Activated CD4-positive, alpha-beta memory T cell treated with anti-CD3 and anti-CD28 coated beads, Interleukin-2, amount 10 ng/mL, durations not matched to agents 7 days and 5 days (primary cell): ENCODE results near the gene LCP2. TPM values are rescaled to one million over a fixed set of nuclear protein-coding genes. Genes with fewer than 3 reads are reported as not detected.

ENCODE experiments used
- CTCF ChIA-PET: fragments of 350-600 bp; sonication (Branson Sonifier 250); formaldehyde crosslinking; loops from one replicate; lab custom pipeline; 2021; ENCODE audit warnings: antibody characterized with exemption, inconsistent platforms; lab: Charles Lee
- POLR2A ChIA-PET: fragments of 350-600 bp; sonication (Branson Sonifier 250); formaldehyde crosslinking; loops from one replicate; lab custom pipeline; 2021; ENCODE audit warnings: antibody characterized with exemption; lab: Charles Lee
- DNase-seq: peaks from one replicate; pipeline ENCODE4 v3.0.0-alpha.2; 2020
- H3K27ac Mint-ChIP-seq: one replicate; pipeline ENCODE4 v1.8.0; 2021; ENCODE audit warnings: mild to moderate bottlenecking, mixed read lengths
- H3K27me3 Mint-ChIP-seq: one replicate; pipeline ENCODE4 v1.8.0; 2021; ENCODE audit warnings: mixed read lengths
- H3K36me3 Mint-ChIP-seq: one replicate; pipeline ENCODE4 v1.8.0; 2021; ENCODE audit warnings: low read depth, mixed read lengths
- H3K4me1 Mint-ChIP-seq: one replicate; pipeline ENCODE4 v1.8.0; 2021; ENCODE audit warnings: mixed read lengths
- H3K4me3 Mint-ChIP-seq: one replicate; pipeline ENCODE4 v1.8.0; 2021; ENCODE audit warnings: mild to moderate bottlenecking, mixed read lengths
- H3K9me3 Mint-ChIP-seq: one replicate; pipeline ENCODE4 v1.8.0; 2021; ENCODE audit warnings: mixed read lengths
- total RNA-seq, 2 experiments: library from RNA; stranded (reverse); gene quantifications; one replicate each; pipeline ENCODE4 v1.2.3, GENCODE V29; 2021

LCP2 gene
- total RNA-seq, 2 experiments from 2014 or later, result 304 to 313 TPM

DNA sequence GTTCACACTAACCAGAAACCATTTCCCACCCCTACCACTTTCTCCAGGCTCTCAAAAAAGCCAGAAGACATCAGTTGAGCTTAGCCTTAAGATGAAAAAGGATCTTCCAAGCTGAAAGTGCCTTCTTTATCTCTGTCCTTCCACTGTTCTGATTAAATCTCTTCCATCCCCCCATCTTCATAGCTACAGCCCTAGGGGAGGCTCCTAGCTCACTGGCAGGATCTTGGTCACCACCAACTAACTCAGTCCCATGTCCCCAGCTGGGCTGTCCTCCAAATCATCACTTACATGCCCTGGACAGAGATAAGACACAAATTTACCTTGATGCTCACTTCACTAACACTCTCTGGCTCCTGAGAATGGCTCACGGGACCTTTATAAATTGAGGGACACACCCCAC lies 14.3 kb downstream of the LCP2 start:
- no peaks in the 10 kb centered on the region for H3K27me3 Mint-ChIP-seq
- no peak for DNase-seq
- CTCF ChIA-PET, result interaction anchor here (1.0 to 2.6 kb wide), 9 partner anchors 9 to 55 kb away, joined by 4 to 23 read pairs (median 5); partner anchors contain the start of gene LCP2
- peaks cover 88% of the 10 kb centered on the region for H3K36me3 Mint-ChIP-seq
- peaks cover 2% of the 10 kb centered on the region for H3K9me3 Mint-ChIP-seq
- H3K4me3 Mint-ChIP-seq, result no peak overlapping the region
- POLR2A ChIA-PET, result interaction anchor here (1.0 to 35.1 kb wide), 7 partner anchors 6 to 55 kb away, joined by 3 to 1149 read pairs (median 8); partner anchors contain the start of gene LCP2
- peak overlapping the region; percentile 97 for H3K27ac Mint-ChIP-seq
- peaks cover 99% of the 10 kb centered on the region for H3K4me1 Mint-ChIP-seq

- CTCF ChIA-PET, result interaction anchor here (1.7 to 15.1 kb wide), 6 partner anchors 12 to 59 kb away, joined by 5 to 371 read pairs (median 44); partner anchors contain the start of gene LCP2
- peaks cover 84% of the 10 kb centered on the region for H3K36me3 Mint-ChIP-seq
- H3K4me3 Mint-ChIP-seq, result peak overlapping the region; percentile 69
- H3K27me3 Mint-ChIP-seq, result no peaks in the 10 kb centered on the region
- DNase-seq, result no peak
- POLR2A ChIA-PET, result interaction anchor here (1.2 to 35.1 kb wide), 9 partner anchors 3 to 58 kb away, joined by 3 to 1149 read pairs (median 11); partner anchors contain the start of gene LCP2
- peak overlapping the region; percentile 97 for H3K27ac Mint-ChIP-seq
- peaks cover under 1% of the 10 kb centered on the region for H3K9me3 Mint-ChIP-seq
- H3K4me1 Mint-ChIP-seq, result peaks cover 97% of the 10 kb centered on the region
Observed at GRCh38 chr5:170280011-170280493, 17.5 kb downstream of the LCP2 start.

DNA sequence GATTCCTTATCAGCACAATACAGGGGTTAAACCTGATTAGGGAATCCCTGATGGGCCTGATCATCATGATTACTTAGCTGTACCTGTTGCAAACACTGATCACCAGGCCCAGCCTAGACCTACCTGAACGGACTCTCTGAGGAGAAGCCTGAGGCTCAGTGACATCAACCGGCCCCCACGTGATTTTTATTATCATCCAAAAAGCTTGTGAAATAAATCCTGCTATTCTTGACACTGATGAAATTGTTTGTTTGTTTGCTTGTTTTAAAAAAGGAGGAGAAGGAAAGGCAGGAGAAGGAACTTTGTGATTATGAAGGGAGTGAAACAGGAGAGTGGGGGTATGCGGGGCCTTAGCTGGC lies 18.1 kb downstream of the LCP2 start:
- ChIA-PET CTCF (interaction anchor here (1.5 to 15.1 kb wide), 8 partner anchors 11 to 59 kb away, joined by 5 to 371 read pairs (median 16); partner anchors contain the start of gene LCP2), POLR2A (interaction anchor here (1.2 to 35.1 kb wide), 9 partner anchors 2 to 59 kb away, joined by 3 to 1149 read pairs (median 11); partner anchors contain the start of gene LCP2)
- Mint-ChIP-seq H3K27me3 (no peaks in the 10 kb centered on the region), H3K27ac (peak overlapping the region; percentile 97), H3K4me3 (peak overlapping the region; percentile 69), H3K4me1 (peaks cover 95% of the 10 kb centered on the region), H3K9me3 (no peaks in the 10 kb centered on the region), H3K36me3 (peaks cover 84% of the 10 kb centered on the region)
- no peak for DNase-seq

- Mint-ChIP-seq H3K4me3 (peak overlapping the region; percentile 69), H3K4me1 (peaks cover 97% of the 10 kb centered on the region), H3K27me3 (no peaks in the 10 kb centered on the region), H3K36me3 (peaks cover 84% of the 10 kb centered on the region), H3K27ac (peak overlapping the region; percentile 97), H3K9me3 (no peaks in the 10 kb centered on the region)
- CTCF ChIA-PET, result interaction anchor here (1.5 to 15.1 kb wide), 8 partner anchors 11 to 60 kb away, joined by 5 to 371 read pairs (median 16); partner anchors contain the start of gene LCP2
- POLR2A ChIA-PET, result interaction anchor here (1.0 to 35.1 kb wide), 10 partner anchors 2 to 60 kb away, joined by 3 to 1149 read pairs (median 8); partner anchors contain the start of gene LCP2
- peak; percentile 94 for DNase-seq
Observed at GRCh38 chr5:170278611-170279458, 18.7 kb downstream of the LCP2 start.

- no peaks in the 10 kb centered on the region for H3K27me3 Mint-ChIP-seq
- peak overlapping the region; percentile 66 for H3K4me3 Mint-ChIP-seq
- H3K36me3 Mint-ChIP-seq, result peaks cover 83% of the 10 kb centered on the region
- ChIA-PET CTCF (interaction anchor here (1.5 to 15.1 kb wide), 7 partner anchors 10 to 61 kb away, joined by 5 to 371 read pairs (median 25); partner anchors contain the start of gene LCP2), POLR2A (interaction anchor here (1.0 to 35.1 kb wide), 6 partner anchors 1 to 55 kb away, joined by 3 to 1149 read pairs (median 176); partner anchors contain the start of gene LCP2)
- peak overlapping the region; percentile 93 for H3K27ac Mint-ChIP-seq
- no peaks in the 10 kb centered on the region for H3K9me3 Mint-ChIP-seq
- H3K4me1 Mint-ChIP-seq, result peaks cover 95% of the 10 kb centered on the region
- no peak for DNase-seq
Observed at GRCh38 chr5:170277867-170278281, 19.7 kb downstream of the LCP2 start.

DNA sequence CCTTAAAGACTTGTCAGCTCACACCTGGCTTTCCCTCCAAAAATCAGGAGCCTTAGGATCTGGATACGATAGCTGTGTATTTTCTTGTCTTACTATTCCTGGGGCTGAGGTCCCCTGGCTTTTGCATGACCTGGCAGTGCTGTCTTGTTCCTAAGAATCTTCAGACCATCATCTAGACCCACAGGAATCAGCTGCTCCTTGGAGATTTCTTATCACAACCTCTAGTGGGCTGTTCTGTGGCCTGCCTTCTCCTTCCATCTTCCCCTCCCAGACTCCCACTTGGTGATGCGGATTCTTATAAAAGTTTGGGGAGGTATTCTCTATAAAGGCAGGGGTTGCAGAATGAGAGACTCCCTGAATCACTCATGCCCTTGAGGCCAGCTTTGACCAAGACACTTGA lies 21.4 kb downstream of the LCP2 start:
- peak overlapping the region; percentile 93 for H3K27ac Mint-ChIP-seq
- no peaks in the 10 kb centered on the region for H3K27me3 Mint-ChIP-seq
- ChIA-PET CTCF (interaction anchor here (0.6 to 15.1 kb wide), 8 partner anchors 8 to 145 kb away, joined by 3 to 371 read pairs (median 34); partner anchors contain the start of gene LCP2), POLR2A (interaction anchor here (2.9 to 35.1 kb wide), 6 partner anchors 1 to 63 kb away, joined by 11 to 1149 read pairs (median 176); partner anchors contain the start of gene LCP2)
- no peaks in the 10 kb centered on the region for H3K9me3 Mint-ChIP-seq
- peaks cover 82% of the 10 kb centered on the region for H3K36me3 Mint-ChIP-seq
- peaks cover 94% of the 10 kb centered on the region for H3K4me1 Mint-ChIP-seq
- peak overlapping the region; percentile 64 for H3K4me3 Mint-ChIP-seq
- DNase-seq, result no peak

DNA sequence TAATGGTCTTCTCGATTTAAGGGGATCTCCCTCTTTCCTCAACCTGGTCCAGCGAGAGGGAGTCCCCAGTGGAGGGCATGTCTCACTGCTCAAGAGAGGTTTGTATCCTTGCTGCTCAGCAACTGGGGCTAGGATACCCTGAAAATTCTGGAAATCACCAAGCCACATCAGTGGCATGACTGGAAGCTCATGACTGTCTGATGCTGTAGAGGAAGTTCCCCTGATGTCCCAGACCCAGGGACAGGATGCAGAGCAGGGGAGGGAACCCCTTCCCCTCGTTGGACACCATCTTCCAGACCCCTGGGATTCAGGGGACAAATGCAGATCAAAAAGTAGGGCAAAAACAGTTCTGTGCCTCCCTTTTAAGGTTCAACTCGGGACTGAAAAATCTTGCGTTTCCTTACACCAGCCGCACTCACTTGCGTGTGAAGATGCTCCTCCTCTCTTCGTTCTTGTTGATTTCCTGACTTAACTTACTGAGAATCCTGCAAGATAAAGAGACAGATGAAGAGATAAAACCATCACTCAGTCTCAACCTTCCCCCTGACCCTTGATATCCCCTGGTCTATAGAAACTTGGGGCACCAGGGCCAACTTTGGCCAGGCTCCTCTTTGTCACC lies 22.1 kb downstream of the LCP2 start:
- Mint-ChIP-seq H3K27me3 (no peaks in the 10 kb centered on the region), H3K36me3 (peaks cover 84% of the 10 kb centered on the region), H3K4me1 (peaks cover 94% of the 10 kb centered on the region), H3K9me3 (no peaks in the 10 kb centered on the region), H3K27ac (peak overlapping the region; percentile 93), H3K4me3 (peak overlapping the region; percentile 64)
- CTCF ChIA-PET, result interaction anchor here (0.8 to 15.1 kb wide), 9 partner anchors 7 to 146 kb away, joined by 3 to 371 read pairs (median 11); partner anchors contain the start of gene LCP2
- DNase-seq, result peak; percentile 39
- POLR2A ChIA-PET, result interaction anchor here (0.7 to 35.1 kb wide), 7 partner anchors 2 to 64 kb away, joined by 3 to 1149 read pairs (median 62); partner anchors contain the start of gene LCP2

DNA sequence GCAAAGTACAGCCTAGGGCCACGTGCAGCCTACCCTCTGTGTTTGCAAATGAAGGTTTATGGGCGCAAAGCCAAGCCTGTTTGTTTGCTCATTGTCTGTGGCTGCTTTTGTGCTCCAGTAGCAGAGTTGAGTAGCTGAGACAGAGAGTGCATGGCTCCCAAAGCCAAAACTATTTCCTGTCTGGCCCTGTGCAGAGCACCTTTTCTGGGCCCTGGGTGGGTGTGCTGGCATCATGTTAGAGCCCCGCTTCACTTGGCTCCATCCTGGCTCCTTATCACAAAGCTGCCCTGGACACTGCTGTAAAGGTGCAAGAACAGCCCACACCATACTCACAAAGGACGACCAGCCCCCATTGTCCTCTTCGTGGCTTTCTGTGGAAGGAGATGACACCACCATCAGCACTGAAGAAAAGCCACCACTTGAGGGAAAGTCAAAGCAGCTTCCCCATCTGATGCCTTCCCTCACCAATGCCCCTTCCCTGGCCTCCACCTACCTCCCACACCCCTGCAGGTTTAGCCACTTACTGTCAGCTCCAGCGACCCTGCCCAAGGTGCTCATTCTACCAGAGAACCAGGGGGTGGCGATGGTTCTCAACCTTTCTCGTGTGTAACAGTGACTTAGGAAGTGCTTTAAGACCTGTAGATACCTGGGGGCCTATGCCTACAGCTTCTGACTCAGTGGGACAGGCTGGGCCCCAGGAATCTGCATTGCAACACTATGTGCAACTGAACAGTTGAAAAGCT lies 23.4 kb downstream of the LCP2 start:
- H3K9me3 Mint-ChIP-seq, result no peaks in the 10 kb centered on the region
- H3K36me3 Mint-ChIP-seq, result peaks cover 84% of the 10 kb centered on the region
- CTCF ChIA-PET, result interaction anchor here (1.1 to 15.1 kb wide), 12 partner anchors 8 to 147 kb away, joined by 3 to 371 read pairs (median 10); partner anchors contain the start of gene LCP2
- peaks cover 93% of the 10 kb centered on the region for H3K4me1 Mint-ChIP-seq
- POLR2A ChIA-PET, result interaction anchor here (1.0 to 35.1 kb wide), 8 partner anchors 3 to 691 kb away, joined by 3 to 1149 read pairs (median 44); partner anchors contain the start of genes LCP2 and SPDL1
- H3K4me3 Mint-ChIP-seq, result peak overlapping the region; percentile 61
- DNase-seq, result peak; percentile 68
- peak overlapping the region; percentile 93 for H3K27ac Mint-ChIP-seq
- H3K27me3 Mint-ChIP-seq, result no peaks in the 10 kb centered on the region

DNA sequence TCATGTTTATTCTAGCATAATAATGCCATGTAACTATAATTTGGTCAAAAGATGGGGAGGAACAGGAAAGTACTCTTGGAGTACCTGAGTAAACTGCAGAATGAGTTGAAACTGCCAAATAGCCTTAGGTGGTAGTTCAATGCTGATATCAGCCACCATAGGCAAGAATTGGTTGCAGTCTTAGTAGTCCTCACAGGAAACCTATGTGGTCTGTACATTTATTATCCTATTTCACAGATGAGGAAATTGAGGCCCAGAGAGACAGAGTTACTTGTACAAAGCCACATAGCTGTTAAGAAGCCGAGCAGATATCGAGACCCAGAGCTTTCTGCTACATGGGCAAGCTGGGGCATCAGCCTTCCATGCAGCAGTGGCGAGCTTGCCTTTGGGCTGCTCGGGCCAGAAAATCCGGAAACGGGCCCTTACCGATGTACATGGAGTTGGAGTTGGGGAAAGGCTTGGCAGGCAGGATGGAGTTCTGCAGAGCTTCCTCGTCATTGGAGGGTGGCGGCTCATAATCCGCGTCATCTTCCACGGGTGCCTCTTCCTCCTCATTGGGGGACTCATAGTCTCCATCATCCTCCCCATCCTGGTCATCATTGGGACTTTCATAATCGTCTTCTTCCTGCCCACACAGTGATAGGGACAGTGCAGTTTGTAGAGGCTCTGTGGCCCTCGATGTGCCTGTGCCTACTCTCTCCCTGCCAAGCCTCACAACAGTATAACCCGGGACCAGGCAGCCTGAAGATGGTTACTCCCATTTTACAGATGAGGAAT lies 27.1 kb downstream of the LCP2 start:
- CTCF ChIA-PET, result interaction anchor here (1.1 to 15.1 kb wide), 5 partner anchors 7 to 68 kb away, joined by 3 to 371 read pairs (median 8); partner anchors contain the start of gene LCP2
- POLR2A ChIA-PET, result interaction anchor here (1.6 to 26.6 kb wide), 3 partner anchors 9 to 62 kb away, joined by 7 to 1149 read pairs (median 290); partner anchors contain the start of gene LCP2
- DNase-seq, result no peak
- H3K4me3 Mint-ChIP-seq, result peak overlapping the region; percentile 9
- H3K27me3 Mint-ChIP-seq, result no peaks in the 10 kb centered on the region
- peaks cover 95% of the 10 kb centered on the region for H3K36me3 Mint-ChIP-seq
- H3K9me3 Mint-ChIP-seq, result no peaks in the 10 kb centered on the region
- peak overlapping the region; percentile 85 for H3K27ac Mint-ChIP-seq
- peaks cover 95% of the 10 kb centered on the region for H3K4me1 Mint-ChIP-seq

GRCh38 chr5:170269579-170269978 lies 28.0 kb downstream of the LCP2 start:
- Mint-ChIP-seq H3K4me1 (peaks cover 92% of the 10 kb centered on the region), H3K4me3 (peak overlapping the region; percentile 46), H3K27me3 (no peaks in the 10 kb centered on the region), H3K9me3 (no peaks in the 10 kb centered on the region), H3K36me3 (peaks cover 90% of the 10 kb centered on the region), H3K27ac (peak overlapping the region; percentile 85)
- peak; percentile 71 for DNase-seq
- CTCF ChIA-PET, result interaction anchor here (1.3 to 15.1 kb wide), 8 partner anchors 8 to 152 kb away, joined by 3 to 371 read pairs (median 36); partner anchors contain the start of gene LCP2
- POLR2A ChIA-PET, result interaction anchor here (1.0 to 26.6 kb wide), 7 partner anchors 10 to 72 kb away, joined by 3 to 1149 read pairs (median 7); partner anchors contain the start of gene LCP2
